HepG2 (cell line): ENCODE results near the gene UBE3B. TPM values are rescaled to one million over a fixed set of nuclear protein-coding genes. Genes with fewer than 3 reads are reported as not detected.

Source experiments
- ATAC-seq: fragments of 200-7000 bp; cut with Tn5 transposase; 3 replicates; pipeline ENCODE4 v1.9.1; 2020; ENCODE audit warnings: mild to moderate bottlenecking, moderate library complexity
- BruUV-seq: library from RNA; stranded (reverse); fragments of 400-500 nt; replicated peaks from 2 replicates; lab custom pipeline; 2021; lab: Mats Ljungman, UMichigan
- CTCF ChIA-PET: fragments of 300-600 bp; formaldehyde crosslinking; extraction: SDS; loops from one replicate; lab custom pipeline; 2021; ENCODE audit warnings: low total read pairs, inconsistent platforms, low intra/inter-chr PET ratio; lab: Yijun Ruan, JAX
- POLR2A ChIA-PET: fragments of 350-600 bp; sonication (Branson Sonifier 250); formaldehyde crosslinking; loops from one replicate; lab custom pipeline; 2020; ENCODE audit warnings: antibody characterized with exemption, inconsistent platforms; lab: Yijun Ruan, JAX
- DNase-seq: peaks from one replicate; pipeline ENCODE4 v3.0.0-alpha.2; 2015; ENCODE audit warnings: low spot score
- FAIRE-seq: peaks from 3 replicates; lab custom pipeline; 2011; peaks lifted over from hg19 to GRCh38; lab: Jason Lieb, UNC
- H2AFZ ChIP-seq: one replicate; pipeline ENCODE4 v1.6.1; 2011; ENCODE audit warnings: low read length, inconsistent platforms
- H3K27ac ChIP-seq: fragments of 300-600 bp; 3 replicates; pipeline ENCODE4 v1.8.0; 2011; ENCODE audit warnings: mixed run types, mild to moderate bottlenecking, mixed read lengths, low read length, inconsistent platforms; ENCODE audit not compliant: insufficient read depth; ENCODE audit errors: extremely low read length
- H3K27me3 ChIP-seq, 2 experiments: fragments of 200-600 bp in 1 of 2; 2 replicates in 1 of 2; 3 replicates in 1 of 2; pipeline versions ENCODE4 v1.6.0 to v1.8.0; 2011; ENCODE audit warnings: low read length in 2 of 2, mild to moderate bottlenecking in 2 of 2, moderate library complexity in 2 of 2, inconsistent platforms in 1 of 2; ENCODE audit not compliant: insufficient read depth in 2 of 2, control insufficient read depth in 1 of 2
- H3K36me3 ChIP-seq, 2 experiments: fragments of 200-600 bp in 1 of 2; replicated peaks in 1 of 2; 2 replicates in 1 of 2; 3 replicates in 1 of 2; pipeline versions ENCODE4 v1.5.1 to v1.8.0; 2011; ENCODE audit warnings: low read length in 2 of 2, inconsistent platforms in 1 of 2; ENCODE audit not compliant: insufficient read depth in 2 of 2, control insufficient read depth in 1 of 2
- H3K4me1 ChIP-seq: 2 replicates; pipeline ENCODE4 v1.5.1; 2012; ENCODE audit warnings: low read length, inconsistent platforms; ENCODE audit not compliant: insufficient read depth
- H3K4me2 ChIP-seq: 2 replicates; pipeline ENCODE4 v1.6.0; 2011; ENCODE audit warnings: low read depth, low read length, inconsistent platforms
- H3K4me3 ChIP-seq, 3 experiments: fragments of 200-600 bp in 1 of 3; sonication (generic), shearing (Covaris generic) in 1 of 3; replicated peaks in 1 of 3; 2 replicates each; pipeline ENCODE4 v1.5.1; 2011 to 2016; ENCODE audit warnings: low read length in 3 of 3, inconsistent platforms in 2 of 3, low read depth in 2 of 3, mild to moderate bottlenecking in 2 of 3, control low read depth in 1 of 3, mixed read lengths in 1 of 3; ENCODE audit not compliant: insufficient read depth in 1 of 3
- H3K79me2 ChIP-seq: one replicate; pipeline ENCODE4 v1.6.1; 2011; ENCODE audit warnings: low read length, inconsistent platforms; ENCODE audit not compliant: insufficient read depth
- H3K9ac ChIP-seq: 2 replicates; pipeline ENCODE4 v1.6.0; 2011; ENCODE audit warnings: mild to moderate bottlenecking, low read depth, low read length, inconsistent platforms; ENCODE audit not compliant: insufficient read depth
- H3K9me3 ChIP-seq: 2 replicates; pipeline ENCODE4 v1.5.1; 2012; ENCODE audit warnings: mild to moderate bottlenecking, low read length
- H4K20me1 ChIP-seq: 2 replicates; pipeline ENCODE4 v1.6.0; 2011; ENCODE audit warnings: inconsistent platforms, mild to moderate bottlenecking, low read length, moderate library complexity; ENCODE audit not compliant: insufficient read depth
- ARNTL ChIP-seq: sonication (generic); formaldehyde crosslinking; IDR thresholded peaks from 2 replicates; pipeline ENCODE4 v1.4.0; 2020; ENCODE audit warnings: mild to moderate bottlenecking, missing genetic modification reagents
- CEBPB ChIP-seq: IDR thresholded peaks from 2 replicates; pipeline ENCODE4 v1.6.1; 2011; ENCODE audit warnings: low read depth, low read length, improper control_type of control experiment, borderline replicate concordance
- CEBPG ChIP-seq: IDR thresholded peaks from 2 replicates; pipeline ENCODE4 v1.6.1; 2016
- ELK4 ChIP-seq: sonication (generic); formaldehyde crosslinking; IDR thresholded peaks from 2 replicates; pipeline ENCODE4 v1.9.0; 2021; ENCODE audit warnings: missing genetic modification reagents, borderline replicate concordance
- FOXK2 ChIP-seq: fragments of 450-650 bp; IDR thresholded peaks from 2 replicates; pipeline ENCODE4 v1.6.1; 2016
- KAT8 ChIP-seq: IDR thresholded peaks from 2 replicates; pipeline ENCODE4 v1.6.1; 2016; ENCODE audit warnings: missing genetic modification reagents, missing compliant biosample characterization
- KDM2A ChIP-seq: sonication (generic); formaldehyde crosslinking; IDR thresholded peaks from 2 replicates; pipeline ENCODE4 v1.4.0; 2020; ENCODE audit warnings: low read depth, missing genetic modification reagents, borderline replicate concordance
- MIXL1 ChIP-seq: IDR thresholded peaks from 2 replicates; pipeline ENCODE4 v1.6.1; 2016
- PCBP2 ChIP-seq: fragments of 200-400 bp; formaldehyde crosslinking; optimal IDR thresholded peaks from 2 replicates; pipeline ENCODE3; 2018; ENCODE audit warnings: low read length, low read depth; ENCODE audit not compliant: poor library complexity, severe bottlenecking
- REPIN1 ChIP-seq: sonication (generic); formaldehyde crosslinking; IDR thresholded peaks from 2 replicates; pipeline ENCODE4 v1.8.0; 2022; ENCODE audit warnings: missing genetic modification reagents, low read depth, mild to moderate bottlenecking, borderline replicate concordance
- ZNF709 ChIP-seq: sonication (generic); formaldehyde crosslinking; IDR thresholded peaks from 2 replicates; pipeline ENCODE4 v1.5.0; 2020; ENCODE audit warnings: mild to moderate bottlenecking, missing genetic modification reagents
- ZNF761 ChIP-seq: sonication (generic); formaldehyde crosslinking; conservative IDR thresholded peaks from 2 replicates; pipeline ENCODE4 v1.4.0; 2020; ENCODE audit warnings: mild to moderate bottlenecking, missing genetic modification reagents
- ZNF773 ChIP-seq: sonication (generic); formaldehyde crosslinking; IDR thresholded peaks from 2 replicates; pipeline ENCODE4 v1.4.0; 2020; ENCODE audit warnings: missing genetic modification reagents, borderline replicate concordance
- ZNF780A ChIP-seq: sonication (generic); formaldehyde crosslinking; IDR thresholded peaks from 2 replicates; pipeline ENCODE4 v1.8.0; 2022; ENCODE audit warnings: mild to moderate bottlenecking, missing genetic modification reagents, moderate library complexity
- ZSCAN31 ChIP-seq: sonication (generic); formaldehyde crosslinking; IDR thresholded peaks from 2 replicates; pipeline ENCODE4 v1.5.0; 2020; ENCODE audit warnings: low read depth, mild to moderate bottlenecking, missing genetic modification reagents
- WGBS: methylation state at CpG from one replicate; pipeline ENCODE4 v1.1.6; 2017; ENCODE audit warnings: low lambda C conversion rate; 5-methylcytosine and 5-hydroxymethylcytosine counted together
- in situ Hi-C: cut with HindIII; loops from 2 replicates; pipeline ENCODE4 v1.10.0; 2017; ENCODE audit warnings: low pct_unique_long_range_greater_than_20kb; ENCODE audit not compliant: extremely low pct_ligation_motif_present
- intact Hi-C: fragments of 100-400 bp; cut with micrococcal nuclease; formaldehyde crosslinking; loops from one replicate; pipeline ENCODE4 v1.10.0; 2022; ENCODE audit not compliant: unreplicated experiment
- polyA plus RNA-seq, 8 experiments: library from polyadenylated mRNA; depleted of rRNA in 3 of 8; stranded (reverse) in 7 of 8; unstranded in 1 of 8; fragments of >200 nt; fragmentation: Illumina TruSeq in 4 of 8; extraction: Trizol in 4 of 8; gene quantifications; 2 replicates each; pipeline versions ENCODE4 v1.2.1 to v1.2.3, GENCODE V29; 2011 to 2016; ENCODE audit warnings: low read depth in 4 of 8, missing spikeins in 1 of 8, mixed read lengths in 1 of 8; ENCODE audit not compliant: insufficient read depth in 1 of 8
- total RNA-seq, 5 experiments: library from RNA; depleted of rRNA; stranded (reverse); fragments of >200 nt; fragmentation: Illumina TruSeq; extraction: Trizol; gene quantifications; 2 replicates each; pipeline ENCODE4 v1.2.3, GENCODE V29; 2016; ENCODE audit warnings: low read depth in 1 of 5
- TF ChIP-seq, protein P1 (sequence below): sonication (generic); formaldehyde crosslinking; IDR thresholded peaks from 2 replicates; pipeline ENCODE4 v1.4.0; 2020; ENCODE audit warnings: missing genetic modification reagents
- TF ChIP-seq, protein P2 (sequence below): sonication (generic); formaldehyde crosslinking; IDR thresholded peaks from 2 replicates; pipeline ENCODE4 v1.4.0; 2020; ENCODE audit warnings: missing genetic modification reagents, borderline replicate concordance

Gene UBE3B
- total and polyA plus RNA-seq, 2 of the 13 experiments (the other 11 are each of a cell fraction or from before 2014, with no cell fraction given) = 22.7 to 25.3 TPM

GRCh38 chr12:109430244-109430643 is 47.2 kb upstream of the UBE3B start:
- in situ Hi-C loops (no loop called here), intact Hi-C loops (no loop called here)
- 62% methylated on average over 4 of the region's 6 CpGs for WGBS
- Histone ChIP-seq H3K36me3 (no peaks in the 10 kb centered on the region), H4K20me1 (no peaks in the 10 kb centered on the region), H3K4me1 (peaks cover 28% of the 10 kb centered on the region), H3K79me2 (no peaks in the 10 kb centered on the region), H3K9me3 (no peaks in the 10 kb centered on the region), H3K4me2 (no peak overlapping the region), H3K27ac (no peak overlapping the region), H3K27me3 (peaks cover 0 to 4% of the 10 kb centered on the region in 2 experiments; a peak in 2 of 5 replicates), H3K9ac (no peak overlapping the region), H2AFZ (no peak overlapping the region), H3K4me3 (no peak overlapping the region)
- no peak for FAIRE-seq
- no peak for TF ChIP-seq REPIN1
- no peak for TF ChIP-seq FOXK2
- TF ChIP-seq ZNF780A = no peak
- TF ChIP-seq ZNF709 (CRISPR knock-in tag) = no peak
- TF ChIP-seq ELK4 (CRISPR knock-in tag) = no peak
- no peak for TF ChIP-seq ZSCAN31
- TF ChIP-seq CEBPB = peak; percentile 96
- TF ChIP-seq MIXL1 (CRISPR knock-in tag) = no peak
- TF ChIP-seq PCBP2 = no peak
- TF ChIP-seq ARNTL (CRISPR knock-in tag) = no peak
- TF ChIP-seq, protein P1, sequence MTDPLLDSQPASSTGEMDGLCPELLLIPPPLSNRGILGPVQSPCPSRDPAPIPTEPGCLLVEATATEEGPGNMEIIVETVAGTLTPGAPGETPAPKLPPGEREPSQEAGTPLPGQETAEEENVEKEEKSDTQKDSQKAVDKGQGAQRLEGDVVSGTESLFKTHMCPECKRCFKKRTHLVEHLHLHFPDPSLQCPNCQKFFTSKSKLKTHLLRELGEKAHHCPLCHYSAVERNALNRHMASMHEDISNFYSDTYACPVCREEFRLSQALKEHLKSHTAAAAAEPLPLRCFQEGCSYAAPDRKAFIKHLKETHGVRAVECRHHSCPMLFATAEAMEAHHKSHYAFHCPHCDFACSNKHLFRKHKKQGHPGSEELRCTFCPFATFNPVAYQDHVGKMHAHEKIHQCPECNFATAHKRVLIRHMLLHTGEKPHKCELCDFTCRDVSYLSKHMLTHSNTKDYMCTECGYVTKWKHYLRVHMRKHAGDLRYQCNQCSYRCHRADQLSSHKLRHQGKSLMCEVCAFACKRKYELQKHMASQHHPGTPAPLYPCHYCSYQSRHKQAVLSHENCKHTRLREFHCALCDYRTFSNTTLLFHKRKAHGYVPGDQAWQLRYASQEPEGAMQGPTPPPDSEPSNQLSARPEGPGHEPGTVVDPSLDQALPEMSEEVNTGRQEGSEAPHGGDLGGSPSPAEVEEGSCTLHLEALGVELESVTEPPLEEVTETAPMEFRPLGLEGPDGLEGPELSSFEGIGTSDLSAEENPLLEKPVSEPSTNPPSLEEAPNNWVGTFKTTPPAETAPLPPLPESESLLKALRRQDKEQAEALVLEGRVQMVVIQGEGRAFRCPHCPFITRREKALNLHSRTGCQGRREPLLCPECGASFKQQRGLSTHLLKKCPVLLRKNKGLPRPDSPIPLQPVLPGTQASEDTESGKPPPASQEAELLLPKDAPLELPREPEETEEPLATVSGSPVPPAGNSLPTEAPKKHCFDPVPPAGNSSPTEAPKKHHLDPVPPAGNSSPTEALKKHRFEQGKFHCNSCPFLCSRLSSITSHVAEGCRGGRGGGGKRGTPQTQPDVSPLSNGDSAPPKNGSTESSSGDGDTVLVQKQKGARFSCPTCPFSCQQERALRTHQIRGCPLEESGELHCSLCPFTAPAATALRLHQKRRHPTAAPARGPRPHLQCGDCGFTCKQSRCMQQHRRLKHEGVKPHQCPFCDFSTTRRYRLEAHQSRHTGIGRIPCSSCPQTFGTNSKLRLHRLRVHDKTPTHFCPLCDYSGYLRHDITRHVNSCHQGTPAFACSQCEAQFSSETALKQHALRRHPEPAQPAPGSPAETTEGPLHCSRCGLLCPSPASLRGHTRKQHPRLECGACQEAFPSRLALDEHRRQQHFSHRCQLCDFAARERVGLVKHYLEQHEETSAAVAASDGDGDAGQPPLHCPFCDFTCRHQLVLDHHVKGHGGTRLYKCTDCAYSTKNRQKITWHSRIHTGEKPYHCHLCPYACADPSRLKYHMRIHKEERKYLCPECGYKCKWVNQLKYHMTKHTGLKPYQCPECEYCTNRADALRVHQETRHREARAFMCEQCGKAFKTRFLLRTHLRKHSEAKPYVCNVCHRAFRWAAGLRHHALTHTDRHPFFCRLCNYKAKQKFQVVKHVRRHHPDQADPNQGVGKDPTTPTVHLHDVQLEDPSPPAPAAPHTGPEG (CRISPR knock-in tag) = no peak
- no peak for TF ChIP-seq ZNF773 (CRISPR knock-in tag)
- TF ChIP-seq KDM2A = no peak
- TF ChIP-seq ZNF761 = no peak
- no peak for TF ChIP-seq KAT8 (CRISPR knock-in tag)
- TF ChIP-seq, protein P2, sequence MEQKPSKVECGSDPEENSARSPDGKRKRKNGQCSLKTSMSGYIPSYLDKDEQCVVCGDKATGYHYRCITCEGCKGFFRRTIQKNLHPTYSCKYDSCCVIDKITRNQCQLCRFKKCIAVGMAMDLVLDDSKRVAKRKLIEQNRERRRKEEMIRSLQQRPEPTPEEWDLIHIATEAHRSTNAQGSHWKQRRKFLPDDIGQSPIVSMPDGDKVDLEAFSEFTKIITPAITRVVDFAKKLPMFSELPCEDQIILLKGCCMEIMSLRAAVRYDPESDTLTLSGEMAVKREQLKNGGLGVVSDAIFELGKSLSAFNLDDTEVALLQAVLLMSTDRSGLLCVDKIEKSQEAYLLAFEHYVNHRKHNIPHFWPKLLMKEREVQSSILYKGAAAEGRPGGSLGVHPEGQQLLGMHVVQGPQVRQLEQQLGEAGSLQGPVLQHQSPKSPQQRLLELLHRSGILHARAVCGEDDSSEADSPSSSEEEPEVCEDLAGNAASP = no peak
- TF ChIP-seq CEBPG (CRISPR knock-in tag) = peak; percentile 88
- BruUV-seq = no TSS peak
- no peak for ATAC-seq
- DNase-seq = no peak
- CTCF ChIA-PET = no interaction called here
- POLR2A ChIA-PET = no interaction called here
